Neural progenitor cell (in vitro differentiated cells): ENCODE results near the gene ATG10. TPM values are rescaled to one million over a fixed set of nuclear protein-coding genes. Genes with fewer than 3 reads are reported as not detected.

Source experiments
- DNase-seq: peaks from one replicate; pipeline ENCODE4 v3.0.0-alpha.2; 2016; ENCODE audit warnings: low spot score
- H2AFZ ChIP-seq: fragments of 200-600 bp; sonication (generic); replicated peaks from 2 replicates; pipeline ENCODE4 v1.6.1; 2016; ENCODE audit warnings: antibody characterized with exemption
- H3F3A ChIP-seq: fragments of 200-600 bp; sonication (generic); 2 replicates; pipeline ENCODE4 v1.6.1; 2016; ENCODE audit warnings: antibody characterized with exemption, low read depth
- H3K27ac ChIP-seq: fragments of 200-600 bp; sonication (generic); 2 replicates; pipeline ENCODE4 v1.5.1; 2016; ENCODE audit warnings: mild to moderate bottlenecking
- H3K27me3 ChIP-seq: fragments of 200-600 bp; sonication (generic); 2 replicates; pipeline ENCODE4 v1.6.1; 2016; ENCODE audit warnings: mild to moderate bottlenecking, moderate library complexity
- H3K36me3 ChIP-seq: fragments of 200-600 bp; sonication (generic); 2 replicates; pipeline ENCODE4 v1.5.1; 2016
- H3K4me1 ChIP-seq: fragments of 200-600 bp; sonication (generic); 2 replicates; pipeline ENCODE4 v1.6.1; 2016; ENCODE audit warnings: mixed run types
- H3K4me2 ChIP-seq: fragments of 200-600 bp; sonication (generic); 2 replicates; pipeline ENCODE4 v1.6.1; 2016
- H3K4me3 ChIP-seq: fragments of 200-600 bp; sonication (generic); 2 replicates; pipeline ENCODE4 v1.5.1; 2016
- H3K79me2 ChIP-seq: fragments of 200-600 bp; sonication (generic); 2 replicates; pipeline ENCODE4 v1.6.1; 2016; ENCODE audit warnings: low read depth
- H3K9ac ChIP-seq: fragments of 200-600 bp; sonication (generic); 2 replicates; pipeline ENCODE4 v1.6.1; 2016
- H3K9me3 ChIP-seq: fragments of 200-600 bp; sonication (generic); 2 replicates; pipeline ENCODE4 v1.5.1; 2016; ENCODE audit warnings: low read depth
- H4K20me1 ChIP-seq: fragments of 200-600 bp; sonication (generic); 2 replicates; pipeline ENCODE4 v1.6.1; 2016; ENCODE audit warnings: low read depth
- H3K27ac Mint-ChIP-seq: 3 replicates; pipeline ENCODE4 v1.8.0; 2021; ENCODE audit warnings: mixed read lengths
- H3K27me3 Mint-ChIP-seq: 2 replicates; pipeline ENCODE4 v1.8.0; 2022; ENCODE audit warnings: low read depth, mild to moderate bottlenecking, inconsistent platforms, moderate library complexity, mixed read lengths; ENCODE audit not compliant: insufficient read depth
- H3K36me3 Mint-ChIP-seq: 3 replicates; pipeline ENCODE4 v1.8.0; 2021; ENCODE audit warnings: mixed read lengths
- H3K4me1 Mint-ChIP-seq: 3 replicates; pipeline ENCODE4 v1.8.0; 2021; ENCODE audit warnings: mixed read lengths
- H3K4me3 Mint-ChIP-seq: 3 replicates; pipeline ENCODE4 v1.8.0; 2021; ENCODE audit warnings: mild to moderate bottlenecking, moderate library complexity, mixed read lengths
- H3K9me3 Mint-ChIP-seq: 3 replicates; pipeline ENCODE4 v1.8.0; 2020; ENCODE audit warnings: mixed read lengths
- CTCF ChIP-seq: fragments of 200-600 bp; sonication (generic); IDR thresholded peaks from 2 replicates; pipeline ENCODE4 v1.5.1; 2017; ENCODE audit warnings: antibody characterized with exemption, mild to moderate bottlenecking
- EZH2 ChIP-seq: fragments of 200-600 bp; sonication (generic); IDR thresholded peaks from 2 replicates; pipeline ENCODE4 v1.6.1; 2017; ENCODE audit warnings: antibody characterized with exemption, mild to moderate bottlenecking, moderate library complexity
- EZH2phosphoT487 ChIP-seq: fragments of 200-600 bp; sonication (generic); IDR thresholded peaks from 2 replicates; pipeline ENCODE4 v1.6.1; 2017; ENCODE audit warnings: antibody characterized with exemption
- total RNA-seq: library from RNA; depleted of rRNA; stranded (reverse); fragments of >200 nt; gene quantifications from 2 replicates; pipeline ENCODE4 v1.2.3, GENCODE V29; 2015; ENCODE audit warnings: low replicate concordance

Gene ATG10
- total RNA-seq, 1 donor from 2014 or later = 13.4 TPM

- peak; percentile 22 for DNase-seq
- no peaks in the 10 kb centered on the region for H3K36me3 Mint-ChIP-seq
- peaks cover 30% of the 10 kb centered on the region for H3K4me1 ChIP-seq
Measured at GRCh38 chr5:82160948-82161347, 189.1 kb downstream of the ATG10 start.

GRCh38 chr5:82162573-82162972, 190.8 kb downstream of the ATG10 start:
- Histone ChIP-seq H3K4me3 (no peak overlapping the region), H3K36me3 (no peaks in the 10 kb centered on the region), H3F3A (peaks cover 21% of the 10 kb centered on the region), H2AFZ (no peak overlapping the region), H3K27me3 (no peaks in the 10 kb centered on the region), H3K79me2 (no peaks in the 10 kb centered on the region), H3K27ac (no peak overlapping the region), H3K9me3 (no peaks in the 10 kb centered on the region), H3K9ac (no peak overlapping the region), H4K20me1 (no peaks in the 10 kb centered on the region), H3K4me2 (no peak overlapping the region), H3K4me1 (peaks cover 33% of the 10 kb centered on the region)
- peaks cover 18% of the 10 kb centered on the region for H3K4me1 Mint-ChIP-seq
- DNase-seq = no peak
- H3K27me3 Mint-ChIP-seq = no peaks in the 10 kb centered on the region
- H3K36me3 Mint-ChIP-seq = no peaks in the 10 kb centered on the region
- TF ChIP-seq EZH2 (no peak), EZH2phosphoT487 (no peak), CTCF (no peak)
- no peak overlapping the region for H3K27ac Mint-ChIP-seq
- no peaks in the 10 kb centered on the region for H3K9me3 Mint-ChIP-seq
- no peak overlapping the region for H3K4me3 Mint-ChIP-seq

More at GRCh38 chr5:82160948-82161347, 189.1 kb downstream of the ATG10 start:
- no peak overlapping the region for H3K27ac Mint-ChIP-seq
- H3K4me1 Mint-ChIP-seq = peaks cover 18% of the 10 kb centered on the region
- Histone ChIP-seq H3K79me2 (no peaks in the 10 kb centered on the region), H3K27ac (no peak overlapping the region), H3K27me3 (no peaks in the 10 kb centered on the region), H3K36me3 (no peaks in the 10 kb centered on the region), H3K4me3 (no peak overlapping the region), H3F3A (peaks cover 15% of the 10 kb centered on the region), H3K4me2 (no peak overlapping the region), H3K9ac (no peak overlapping the region), H4K20me1 (no peaks in the 10 kb centered on the region), H3K9me3 (no peaks in the 10 kb centered on the region), H2AFZ (no peak overlapping the region)
- H3K27me3 Mint-ChIP-seq = no peaks in the 10 kb centered on the region
- no peak for TF ChIP-seq EZH2
- TF ChIP-seq EZH2phosphoT487 = no peak
- TF ChIP-seq CTCF = no peak
- H3K4me3 Mint-ChIP-seq = no peak overlapping the region
- no peaks in the 10 kb centered on the region for H3K9me3 Mint-ChIP-seq

- Histone ChIP-seq H3K79me2 (no peaks in the 10 kb centered on the region), H3F3A (peaks cover 21% of the 10 kb centered on the region), H3K4me1 (peaks cover 33% of the 10 kb centered on the region), H3K36me3 (no peaks in the 10 kb centered on the region), H3K27me3 (no peaks in the 10 kb centered on the region), H3K27ac (no peak overlapping the region), H3K9ac (no peak overlapping the region), H3K4me2 (no peak overlapping the region), H2AFZ (no peak overlapping the region), H4K20me1 (no peaks in the 10 kb centered on the region), H3K4me3 (no peak overlapping the region), H3K9me3 (no peaks in the 10 kb centered on the region)
- DNase-seq = no peak
- no peaks in the 10 kb centered on the region for H3K9me3 Mint-ChIP-seq
- no peaks in the 10 kb centered on the region for H3K27me3 Mint-ChIP-seq
- peaks cover 18% of the 10 kb centered on the region for H3K4me1 Mint-ChIP-seq
- no peak for TF ChIP-seq EZH2
- TF ChIP-seq EZH2phosphoT487 = no peak
- TF ChIP-seq CTCF = no peak
- H3K36me3 Mint-ChIP-seq = no peaks in the 10 kb centered on the region
- no peak overlapping the region for H3K4me3 Mint-ChIP-seq
- H3K27ac Mint-ChIP-seq = no peak overlapping the region
Measured at GRCh38 chr5:82163452-82164175, 191.8 kb downstream of the ATG10 start.
